Measurements from ENCODE around the gene ARHGEF7.

- TF ChIP-seq EZH2phosphoT487 (conservative IDR thresholded peaks at IDR 0.05; ENCODE audit: low read length): no peak
- TF ChIP-seq, protein P1, sequence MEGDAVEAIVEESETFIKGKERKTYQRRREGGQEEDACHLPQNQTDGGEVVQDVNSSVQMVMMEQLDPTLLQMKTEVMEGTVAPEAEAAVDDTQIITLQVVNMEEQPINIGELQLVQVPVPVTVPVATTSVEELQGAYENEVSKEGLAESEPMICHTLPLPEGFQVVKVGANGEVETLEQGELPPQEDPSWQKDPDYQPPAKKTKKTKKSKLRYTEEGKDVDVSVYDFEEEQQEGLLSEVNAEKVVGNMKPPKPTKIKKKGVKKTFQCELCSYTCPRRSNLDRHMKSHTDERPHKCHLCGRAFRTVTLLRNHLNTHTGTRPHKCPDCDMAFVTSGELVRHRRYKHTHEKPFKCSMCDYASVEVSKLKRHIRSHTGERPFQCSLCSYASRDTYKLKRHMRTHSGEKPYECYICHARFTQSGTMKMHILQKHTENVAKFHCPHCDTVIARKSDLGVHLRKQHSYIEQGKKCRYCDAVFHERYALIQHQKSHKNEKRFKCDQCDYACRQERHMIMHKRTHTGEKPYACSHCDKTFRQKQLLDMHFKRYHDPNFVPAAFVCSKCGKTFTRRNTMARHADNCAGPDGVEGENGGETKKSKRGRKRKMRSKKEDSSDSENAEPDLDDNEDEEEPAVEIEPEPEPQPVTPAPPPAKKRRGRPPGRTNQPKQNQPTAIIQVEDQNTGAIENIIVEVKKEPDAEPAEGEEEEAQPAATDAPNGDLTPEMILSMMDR (IDR thresholded peaks at IDR 0.05; ENCODE audit: insufficient read depth, low read length, poor library complexity, severe bottlenecking): no peak
Observed at GRCh38 chr13:111080642-111081041, 34.5 kb upstream of the ARHGEF7 start.

Measured in SU-DHL-6 (cell line).